Gastrocnemius medialis (tissue), 4 donors: ENCODE measurements around the gene ZMAT3. TPM values are rescaled to one million over a fixed set of nuclear protein-coding genes. Genes with fewer than 3 reads are reported as not detected.

ENCODE experiments used
- ATAC-seq, 2 donors: fragments of 150-250 bp; one replicate each; pipeline ENCODE4 v1.9.1; 2016
- DNase-seq, 2 donors: peaks; one replicate each; pipeline ENCODE4 v3.0.0-alpha.2; 2019
- H3K27ac ChIP-seq, 4 donors: fragments of 200-600 bp; sonication (generic); 1 replicate in 1 of 4; 2 replicates in 3 of 4; pipeline ENCODE4 v1.5.1; 2016 to 2018; ENCODE audit warnings: mild to moderate bottlenecking in 2 of 4, moderate library complexity in 1 of 4
- H3K27me3 ChIP-seq, 3 donors: fragments of 200-600 bp; sonication (generic) in 2 of 3; 1 replicate in 1 of 3; 2 replicates in 2 of 3; pipeline versions ENCODE4 v1.5.1 to v1.6.0; 2016 to 2019; ENCODE audit warnings: mild to moderate bottlenecking in 1 of 3, moderate library complexity in 1 of 3
- H3K36me3 ChIP-seq, 2 donors: fragments of 200-600 bp; sonication (generic) in 1 of 2; one replicate each; pipeline ENCODE4 v1.5.1; 2017 to 2018
- H3K4me1 ChIP-seq, 2 donors: fragments of 200-600 bp; sonication (generic) in 1 of 2; one replicate each; pipeline ENCODE4 v1.5.1; 2016 to 2017; ENCODE audit warnings: mild to moderate bottlenecking in 2 of 2
- H3K4me3 ChIP-seq, 4 donors: fragments of 200-600 bp; sonication (generic) in 3 of 4; 1 replicate in 1 of 4; 2 replicates in 3 of 4; pipeline ENCODE4 v1.5.1; 2016 to 2019; ENCODE audit warnings: mild to moderate bottlenecking in 2 of 4
- H3K9me3 ChIP-seq, 3 donors: fragments of 200-600 bp; sonication (generic) in 2 of 3; 1 replicate in 1 of 3; 2 replicates in 2 of 3; pipeline ENCODE4 v1.5.1; 2016 to 2019
- POLR2A ChIP-seq, 2 donors: fragments of 450-650 bp; IDR thresholded peaks; one replicate each; pipeline ENCODE4 v1.6.1; 2017; ENCODE audit warnings: antibody characterized with exemption in 2 of 2, mild to moderate bottlenecking in 2 of 2, moderate library complexity in 2 of 2
- in situ Hi-C, 4 donors: fragments of 200-750 bp; cut with MboI; loops; one replicate each; pipeline versions ENCODE4 v1.15.0 to v1.8.0; 2017; ENCODE audit warnings: low sequenced_read_pairs in 4 of 4
- intact Hi-C: fragments of 100-400 bp; cut with DNase I; formaldehyde crosslinking; loops from one replicate; pipeline ENCODE4 v1.15.1; 2023; ENCODE audit warnings: low total_unique reads
- total RNA-seq, 4 donors: library from RNA; depleted of rRNA; stranded (reverse); fragments of >200 nt; gene quantifications; one replicate each; pipeline versions ENCODE4 v1.1.0 to v1.2.3, GENCODE V29; 2016
- TF ChIP-seq, protein P1 (sequence below), 5 experiments: fragments of 450-650 bp in 3 of 5; fragments of 200-600 bp in 2 of 5; sonication (generic) in 2 of 5; IDR thresholded peaks in 4 of 5; conservative IDR thresholded peaks in 1 of 5; 1 replicate in 4 of 5; 2 replicates in 1 of 5; pipeline ENCODE4 v1.5.1; 2016 to 2019; ENCODE audit warnings: antibody characterized with exemption in 5 of 5, mild to moderate bottlenecking in 3 of 5, moderate library complexity in 3 of 5

Gene ZMAT3
- total RNA-seq, 4 donors from 2014 or later = 3.8 to 9.7 (median 7.3) TPM

DNA sequence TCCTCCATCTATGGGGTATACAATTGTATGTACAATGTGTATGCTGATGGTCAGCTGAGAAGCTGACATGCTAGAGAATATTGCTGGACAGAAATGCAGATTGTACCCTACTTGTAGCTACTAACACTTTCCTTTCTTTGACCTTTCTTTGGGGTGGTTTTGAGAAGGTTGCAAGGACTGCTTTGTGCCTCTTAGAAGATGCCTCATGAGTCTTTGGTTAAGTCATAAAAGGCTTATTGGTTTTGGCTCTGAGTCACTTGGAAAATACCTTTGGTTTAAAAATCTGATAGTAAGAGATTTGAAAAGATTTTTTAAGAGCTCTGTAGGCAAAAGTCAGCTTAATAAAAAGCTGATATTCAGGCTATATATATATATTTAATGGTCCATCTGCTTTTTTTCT, 71.5 kb downstream of the ZMAT3 start:
- no peak for DNase-seq
- ATAC-seq = no peak
- intact Hi-C loops = no loop called here
- H3K9me3 ChIP-seq = no peaks in the 10 kb centered on the region
- no peak overlapping the region for H3K4me3 ChIP-seq
- in situ Hi-C loops = loop anchor here in 2 of 4 donors (25.0 kb wide), 1 partner anchor 562 kb away; the partner anchor contains the start of gene ACTL6A (in 2 of the 2)
- no peaks in the 10 kb centered on the region for H3K27me3 ChIP-seq
- H3K36me3 ChIP-seq = no peaks in the 10 kb centered on the region
- TF ChIP-seq, protein P1, sequence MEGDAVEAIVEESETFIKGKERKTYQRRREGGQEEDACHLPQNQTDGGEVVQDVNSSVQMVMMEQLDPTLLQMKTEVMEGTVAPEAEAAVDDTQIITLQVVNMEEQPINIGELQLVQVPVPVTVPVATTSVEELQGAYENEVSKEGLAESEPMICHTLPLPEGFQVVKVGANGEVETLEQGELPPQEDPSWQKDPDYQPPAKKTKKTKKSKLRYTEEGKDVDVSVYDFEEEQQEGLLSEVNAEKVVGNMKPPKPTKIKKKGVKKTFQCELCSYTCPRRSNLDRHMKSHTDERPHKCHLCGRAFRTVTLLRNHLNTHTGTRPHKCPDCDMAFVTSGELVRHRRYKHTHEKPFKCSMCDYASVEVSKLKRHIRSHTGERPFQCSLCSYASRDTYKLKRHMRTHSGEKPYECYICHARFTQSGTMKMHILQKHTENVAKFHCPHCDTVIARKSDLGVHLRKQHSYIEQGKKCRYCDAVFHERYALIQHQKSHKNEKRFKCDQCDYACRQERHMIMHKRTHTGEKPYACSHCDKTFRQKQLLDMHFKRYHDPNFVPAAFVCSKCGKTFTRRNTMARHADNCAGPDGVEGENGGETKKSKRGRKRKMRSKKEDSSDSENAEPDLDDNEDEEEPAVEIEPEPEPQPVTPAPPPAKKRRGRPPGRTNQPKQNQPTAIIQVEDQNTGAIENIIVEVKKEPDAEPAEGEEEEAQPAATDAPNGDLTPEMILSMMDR (IDR thresholded peaks at IDR 0.05 in 4 of 5, conservative IDR thresholded peaks at IDR 0.05 in 1 of 5) = no peak
- no peak for TF ChIP-seq POLR2A (IDR thresholded peaks at IDR 0.05)
- no peak overlapping the region for H3K27ac ChIP-seq
- no peaks in the 10 kb centered on the region for H3K4me1 ChIP-seq

DNA sequence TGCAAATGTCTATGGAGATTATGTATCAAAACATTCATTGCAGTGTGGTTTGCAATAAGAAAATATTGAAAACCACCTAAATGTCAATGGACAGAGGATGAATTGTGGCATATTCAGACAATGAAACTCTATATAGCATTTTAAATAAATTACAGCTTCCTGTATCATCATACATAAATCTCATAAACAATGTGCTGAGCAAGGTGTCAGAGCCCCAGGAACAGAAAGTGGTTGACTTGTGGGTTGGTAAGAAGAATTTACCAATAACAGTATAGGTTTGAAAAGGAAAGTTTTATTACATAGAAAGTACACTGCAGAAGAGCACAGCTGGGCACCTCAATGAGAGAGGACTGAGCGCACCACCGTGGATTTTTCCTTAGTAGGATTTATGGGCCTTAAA, 75.2 kb downstream of the ZMAT3 start:
- Histone ChIP-seq H3K4me3 (no peak overlapping the region), H3K36me3 (no peaks in the 10 kb centered on the region), H3K27me3 (no peaks in the 10 kb centered on the region), H3K9me3 (no peaks in the 10 kb centered on the region), H3K27ac (no peak overlapping the region), H3K4me1 (no peaks in the 10 kb centered on the region)
- no peak for ATAC-seq
- DNase-seq = no peak
- in situ Hi-C loops = no loop called here
- intact Hi-C loops = no loop called here
- TF ChIP-seq, protein P1 (IDR thresholded peaks at IDR 0.05 in 4 of 5, conservative IDR thresholded peaks at IDR 0.05 in 1 of 5) = no peak
- TF ChIP-seq POLR2A (IDR thresholded peaks at IDR 0.05) = no peak

DNA sequence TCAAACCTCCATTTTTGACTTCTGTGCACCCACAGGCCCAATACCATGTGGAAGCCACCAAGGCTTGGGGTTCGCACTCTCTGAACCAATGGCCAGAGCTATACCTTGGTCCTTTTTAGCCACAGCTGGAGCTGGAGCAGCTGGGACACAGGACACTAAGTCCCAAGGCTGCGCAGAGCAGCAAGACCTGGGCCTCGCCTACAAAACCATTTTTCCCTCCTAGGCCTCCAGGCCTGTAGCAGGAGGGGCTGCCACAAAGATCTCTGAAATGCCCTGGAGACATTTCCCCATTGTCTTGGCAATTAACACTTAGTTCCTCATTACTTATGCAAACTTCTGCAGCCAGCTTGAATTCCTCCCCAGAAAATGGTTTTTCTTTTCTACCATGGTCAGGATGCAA, 81.3 kb downstream of the ZMAT3 start:
- Histone ChIP-seq H3K9me3 (peaks cover 0 to 28% (median 4%) of the 10 kb centered on the region in 3 donors), H3K27me3 (no peaks in the 10 kb centered on the region), H3K4me3 (no peak overlapping the region), H3K4me1 (no peaks in the 10 kb centered on the region), H3K27ac (no peak overlapping the region), H3K36me3 (no peaks in the 10 kb centered on the region)
- ATAC-seq (no peak), DNase-seq (no peak)
- intact Hi-C loops = no loop called here
- in situ Hi-C loops = no loop called here
- TF ChIP-seq, protein P1 (IDR thresholded peaks at IDR 0.05 in 4 of 5, conservative IDR thresholded peaks at IDR 0.05 in 1 of 5) = no peak
- no peak for TF ChIP-seq POLR2A (IDR thresholded peaks at IDR 0.05)

DNA sequence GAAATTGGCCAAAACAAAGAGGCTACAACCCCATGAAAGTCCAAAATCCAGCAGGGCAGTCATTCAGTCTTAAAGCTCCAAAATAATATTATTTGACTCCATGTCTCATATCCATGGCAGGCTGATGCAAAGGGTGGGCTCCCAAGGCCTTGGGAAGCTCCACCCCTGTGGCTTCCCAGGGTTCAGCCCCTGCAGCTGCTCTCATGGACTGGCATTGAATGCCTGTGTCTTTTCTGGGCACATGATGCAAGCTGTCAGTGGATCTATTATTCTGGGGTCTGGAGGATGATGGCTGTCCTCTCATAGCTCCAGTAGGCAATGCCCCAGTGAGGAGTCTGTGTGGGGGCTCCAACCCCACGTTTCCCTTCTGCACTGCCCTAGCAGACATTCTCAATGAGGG, 81.8 kb downstream of the ZMAT3 start:
- intact Hi-C loops = no loop called here

More for the DNA sequence above, 81.8 kb downstream of the ZMAT3 start:
- ATAC-seq (no peak), DNase-seq (no peak)
- TF ChIP-seq, protein P1 (IDR thresholded peaks at IDR 0.05 in 4 of 5, conservative IDR thresholded peaks at IDR 0.05 in 1 of 5) = no peak
- TF ChIP-seq POLR2A (IDR thresholded peaks at IDR 0.05) = no peak
- Histone ChIP-seq H3K27me3 (no peaks in the 10 kb centered on the region), H3K36me3 (no peaks in the 10 kb centered on the region), H3K4me3 (no peak overlapping the region), H3K27ac (no peak overlapping the region), H3K4me1 (no peaks in the 10 kb centered on the region), H3K9me3 (peaks cover 0 to 28% (median 4%) of the 10 kb centered on the region in 3 donors)
- in situ Hi-C loops = no loop called here
